SU-DHL-6 (cell line): Measurements from ENCODE around the gene KCTD16.

ENCODE experiments used
- CTCF ChIP-seq: fragments of 200-600 bp; sonication (generic); IDR thresholded peaks from one replicate; pipeline ENCODE4 v1.5.1; 2017; ENCODE audit warnings: antibody characterized with exemption, mild to moderate bottlenecking, low read length, moderate library complexity; ENCODE audit not compliant: insufficient read depth, poor library complexity, severe bottlenecking
- EZH2phosphoT487 ChIP-seq: fragments of 200-600 bp; sonication (generic), shearing (Covaris generic); conservative IDR thresholded peaks from 2 replicates; pipeline ENCODE4 v1.6.1; 2018; ENCODE audit warnings: mild to moderate bottlenecking, antibody characterized with exemption, low read length, moderate library complexity, mixed read lengths

- TF ChIP-seq CTCF (no peak), EZH2phosphoT487 (no peak)
Measured at GRCh38 chr5:144365885-144366284, 195.2 kb downstream of the KCTD16 start.
